Lung (tissue), 12 donors: ENCODE measurements around the gene LYZL1. TPM values are rescaled to one million over a fixed set of nuclear protein-coding genes. Genes with fewer than 3 reads are reported as not detected.

Experiments used
- ATAC-seq: fragments of 200-7000 bp; cut with Tn5 transposase; one replicate; pipeline ENCODE4 v1.9.1; 2020; ENCODE audit warnings: moderate number of reproducible peaks; ENCODE audit not compliant: insufficient read depth, low FRiP score
- DNase-seq, 3 donors: peaks; one replicate each; pipeline ENCODE4 v3.0.0-alpha.2; 2013 to 2017
- H3K27ac ChIP-seq, 2 donors: one replicate each; pipeline ENCODE4 v1.5.1; 2013; ENCODE audit warnings: mild to moderate bottlenecking in 2 of 2, moderate library complexity in 2 of 2, control low read depth in 1 of 2, inconsistent platforms in 1 of 2, low read depth in 1 of 2, low read length in 1 of 2
- H3K27me3 ChIP-seq, 3 donors: one replicate each; pipeline ENCODE4 v1.5.1; 2013; ENCODE audit warnings: low read length in 2 of 3; ENCODE audit not compliant: control insufficient read depth in 3 of 3, insufficient read depth in 3 of 3
- H3K36me3 ChIP-seq, 4 donors: one replicate each; pipeline ENCODE4 v1.5.1; 2013; ENCODE audit warnings: low read length in 4 of 4, mild to moderate bottlenecking in 1 of 4, moderate library complexity in 1 of 4; ENCODE audit not compliant: control insufficient read depth in 4 of 4, insufficient read depth in 4 of 4
- H3K4me1 ChIP-seq, 5 donors: one replicate each; pipeline ENCODE4 v1.5.1; 2013; ENCODE audit warnings: low read length in 5 of 5, mild to moderate bottlenecking in 2 of 5, moderate library complexity in 1 of 5; ENCODE audit not compliant: control insufficient read depth in 5 of 5, insufficient read depth in 5 of 5
- H3K4me3 ChIP-seq: one replicate; pipeline ENCODE4 v1.5.1; 2013; ENCODE audit warnings: mild to moderate bottlenecking, control low read depth, moderate library complexity
- H3K9ac ChIP-seq, 2 donors: one replicate each; pipeline ENCODE4 v1.5.1; 2013; ENCODE audit warnings: low read length in 2 of 2, control low read depth in 1 of 2; ENCODE audit not compliant: insufficient read depth in 1 of 2
- H3K9me3 ChIP-seq, 4 donors: one replicate each; pipeline ENCODE4 v1.5.1; 2013; ENCODE audit warnings: low read length in 3 of 4, mild to moderate bottlenecking in 1 of 4, moderate library complexity in 1 of 4; ENCODE audit not compliant: control insufficient read depth in 4 of 4, insufficient read depth in 3 of 4
- WGBS, 2 donors: extraction: QIAGEN DNeasy Blood & Tissue Kit; methylation state at CpG; one replicate each; pipeline ENCODE4 v1.1.7; 2013; 5-methylcytosine and 5-hydroxymethylcytosine counted together
- polyA plus RNA-seq, 2 donors: library from polyadenylated mRNA; stranded (reverse); fragments of 200-250 nt; gene quantifications; one replicate each; pipeline ENCODE4 v1.2.1, GENCODE V29; 2013
- total RNA-seq, 2 donors: library from RNA; depleted of rRNA in 1 of 2; stranded (reverse); fragments of >200 nt in 1 of 2; gene quantifications; one replicate each; pipeline ENCODE4 v1.2.1, GENCODE V29; 2014 to 2021
- TF ChIP-seq, protein P1 (sequence below): IDR thresholded peaks from 2 replicates; pipeline ENCODE4 v1.5.1; 2012; ENCODE audit warnings: mild to moderate bottlenecking; ENCODE audit errors: control extremely low read depth, extremely low read depth
- donor health status: control.
- donor health status: control.
- donor health status: Bipolar disorder and iron deficiency.
- donor health status: healthy.
- donor health status: DM: yes; HTN: yes; CAD: no.

Gene LYZL1
- total and polyA plus RNA-seq, 4 donors: not detected

DNA sequence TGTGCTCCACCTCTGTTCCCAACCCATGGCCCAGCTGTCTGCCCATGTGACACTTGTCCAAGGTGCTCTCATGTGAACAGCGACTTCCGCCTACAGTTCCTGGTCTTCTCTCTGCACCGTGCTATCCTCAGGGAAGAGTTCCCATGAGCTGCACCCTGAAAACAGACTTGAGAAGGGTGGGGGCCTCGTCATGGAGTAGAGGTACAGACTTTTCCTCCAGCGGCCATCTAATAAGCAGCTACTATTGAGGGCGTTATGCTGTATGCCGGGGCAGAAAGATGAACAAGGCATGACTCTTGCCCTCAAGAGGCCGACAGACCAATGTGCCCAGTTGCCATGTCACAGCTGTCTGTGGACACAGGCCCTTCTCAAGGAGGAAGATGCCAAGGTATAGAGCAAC is 25.4 kb upstream of the LYZL1 start:
- TF ChIP-seq, protein P1, sequence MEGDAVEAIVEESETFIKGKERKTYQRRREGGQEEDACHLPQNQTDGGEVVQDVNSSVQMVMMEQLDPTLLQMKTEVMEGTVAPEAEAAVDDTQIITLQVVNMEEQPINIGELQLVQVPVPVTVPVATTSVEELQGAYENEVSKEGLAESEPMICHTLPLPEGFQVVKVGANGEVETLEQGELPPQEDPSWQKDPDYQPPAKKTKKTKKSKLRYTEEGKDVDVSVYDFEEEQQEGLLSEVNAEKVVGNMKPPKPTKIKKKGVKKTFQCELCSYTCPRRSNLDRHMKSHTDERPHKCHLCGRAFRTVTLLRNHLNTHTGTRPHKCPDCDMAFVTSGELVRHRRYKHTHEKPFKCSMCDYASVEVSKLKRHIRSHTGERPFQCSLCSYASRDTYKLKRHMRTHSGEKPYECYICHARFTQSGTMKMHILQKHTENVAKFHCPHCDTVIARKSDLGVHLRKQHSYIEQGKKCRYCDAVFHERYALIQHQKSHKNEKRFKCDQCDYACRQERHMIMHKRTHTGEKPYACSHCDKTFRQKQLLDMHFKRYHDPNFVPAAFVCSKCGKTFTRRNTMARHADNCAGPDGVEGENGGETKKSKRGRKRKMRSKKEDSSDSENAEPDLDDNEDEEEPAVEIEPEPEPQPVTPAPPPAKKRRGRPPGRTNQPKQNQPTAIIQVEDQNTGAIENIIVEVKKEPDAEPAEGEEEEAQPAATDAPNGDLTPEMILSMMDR: no peak
- H3K27ac ChIP-seq: no peak overlapping the region
- no peaks in the 10 kb centered on the region for H3K27me3 ChIP-seq
- no peak overlapping the region for H3K9ac ChIP-seq
- peaks cover 0 to 5% (median 0%) of the 10 kb centered on the region in 4 donors for H3K9me3 ChIP-seq
- no peak for ATAC-seq
- 92 to 93% methylated on average over 8 of the region's 8 CpGs for WGBS, 2 donors
- no peak overlapping the region for H3K4me3 ChIP-seq
- H3K36me3 ChIP-seq: no peaks in the 10 kb centered on the region
- DNase-seq: no peak
- no peaks in the 10 kb centered on the region for H3K4me1 ChIP-seq

DNA sequence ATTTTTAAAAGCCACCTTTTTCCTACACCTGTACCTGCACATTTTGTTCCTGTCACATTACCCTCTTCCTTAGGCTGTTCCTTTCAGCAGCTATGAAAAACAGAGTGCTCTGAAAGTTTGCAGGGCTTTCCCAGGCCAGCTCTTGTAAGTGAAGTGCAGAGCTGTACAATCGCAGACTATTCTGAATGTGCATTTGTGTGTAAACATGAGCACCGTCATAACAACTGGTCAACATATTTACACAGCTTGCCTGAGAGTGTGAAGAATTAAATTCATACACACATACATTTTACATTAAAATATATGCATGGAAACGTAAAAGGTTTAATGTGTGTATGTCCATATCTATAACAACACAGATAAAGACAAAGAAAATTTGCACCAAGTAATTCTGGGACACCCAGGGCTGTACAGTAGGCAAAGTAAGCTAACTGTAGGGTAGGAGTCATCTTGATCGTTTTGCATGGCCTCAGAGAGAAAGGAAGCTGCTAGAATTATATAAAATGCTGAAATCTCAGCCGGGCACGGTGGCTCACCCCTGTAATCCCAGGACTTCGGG is 23.6 kb upstream of the LYZL1 start:
- no peak for ATAC-seq
- TF ChIP-seq, protein P1: no peak
- H3K27ac ChIP-seq: no peak overlapping the region
- no peak for DNase-seq
- H3K4me3 ChIP-seq: no peak overlapping the region
- peaks cover 0 to 5% (median 0%) of the 10 kb centered on the region in 4 donors for H3K9me3 ChIP-seq
- no peaks in the 10 kb centered on the region for H3K36me3 ChIP-seq
- H3K4me1 ChIP-seq: no peaks in the 10 kb centered on the region
- 82 to 84% methylated on average over 7 of the region's 7 CpGs for WGBS, 2 donors
- no peak overlapping the region for H3K9ac ChIP-seq
- no peaks in the 10 kb centered on the region for H3K27me3 ChIP-seq

DNA sequence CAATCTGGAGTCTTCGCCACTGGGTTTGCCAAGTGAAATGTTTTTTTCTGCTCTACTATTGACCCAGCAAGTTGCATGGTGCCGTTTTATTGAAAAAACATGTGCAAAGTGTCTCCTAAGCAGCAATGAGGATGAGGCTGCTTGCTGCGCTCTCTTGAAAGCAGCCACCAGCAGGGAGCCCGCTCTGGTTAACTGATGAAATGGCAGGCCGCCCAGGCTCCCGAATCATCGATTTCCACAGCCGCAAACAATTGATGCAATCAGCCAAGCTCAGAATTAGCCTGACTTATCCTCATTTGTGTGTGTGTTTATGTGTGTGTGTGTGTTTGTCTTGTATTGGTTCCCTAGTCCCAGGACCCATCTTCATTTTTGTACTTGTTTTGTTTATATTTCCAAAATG is 22.2 kb upstream of the LYZL1 start:
- no peaks in the 10 kb centered on the region for H3K4me1 ChIP-seq
- H3K4me3 ChIP-seq: no peak overlapping the region
- TF ChIP-seq, protein P1: no peak
- peaks cover 0 to 3% (median 0%) of the 10 kb centered on the region in 4 donors for H3K9me3 ChIP-seq
- H3K36me3 ChIP-seq: no peaks in the 10 kb centered on the region
- H3K27me3 ChIP-seq: no peaks in the 10 kb centered on the region
- WGBS, 2 donors: 75 to 77% methylated on average over 8 of the region's 8 CpGs
- DNase-seq (no peak), ATAC-seq (no peak)
- H3K27ac ChIP-seq: no peak overlapping the region
- H3K9ac ChIP-seq: no peak overlapping the region

DNA sequence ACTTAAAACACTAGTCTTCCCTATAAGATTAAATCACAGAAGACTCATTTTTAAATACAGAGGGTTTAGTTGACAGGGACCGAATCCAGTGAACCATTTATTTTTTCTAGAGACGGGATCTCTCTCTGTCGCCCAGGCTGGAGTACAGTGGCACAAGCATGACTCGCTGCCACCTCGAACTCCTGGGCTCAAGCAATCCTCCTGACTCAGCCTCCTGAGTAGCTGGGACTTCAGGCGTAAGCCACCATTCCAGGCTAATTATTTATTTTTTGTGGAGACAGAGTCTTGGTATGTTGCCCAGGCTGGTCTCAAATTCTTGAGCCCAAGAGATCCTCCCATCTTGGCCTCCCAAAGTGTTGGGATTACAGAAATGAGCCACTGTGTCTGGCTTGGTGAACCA is 20.9 kb upstream of the LYZL1 start:
- no peak for DNase-seq
- no peak overlapping the region for H3K4me3 ChIP-seq
- no peaks in the 10 kb centered on the region for H3K27me3 ChIP-seq
- no peaks in the 10 kb centered on the region for H3K36me3 ChIP-seq
- no peak overlapping the region for H3K27ac ChIP-seq
- TF ChIP-seq, protein P1: no peak
- H3K9me3 ChIP-seq: peaks cover 0 to 3% (median 0%) of the 10 kb centered on the region in 4 donors
- no peak for ATAC-seq
- WGBS, 2 donors: 95 to 96% methylated on average over 6 of the region's 6 CpGs
- no peak overlapping the region for H3K9ac ChIP-seq
- no peaks in the 10 kb centered on the region for H3K4me1 ChIP-seq
